ENCODE measurements around the gene RUNX1.
A peak's percentile ranks its signal among the peaks of the same experiment; 100 is the strongest.
"Not testable (repeated sequence)": the region's sequence is repeated elsewhere in the genome, so short reads cannot be mapped to it uniquely, and the experiment has no call there.

The RUNX1 gene

DNA sequence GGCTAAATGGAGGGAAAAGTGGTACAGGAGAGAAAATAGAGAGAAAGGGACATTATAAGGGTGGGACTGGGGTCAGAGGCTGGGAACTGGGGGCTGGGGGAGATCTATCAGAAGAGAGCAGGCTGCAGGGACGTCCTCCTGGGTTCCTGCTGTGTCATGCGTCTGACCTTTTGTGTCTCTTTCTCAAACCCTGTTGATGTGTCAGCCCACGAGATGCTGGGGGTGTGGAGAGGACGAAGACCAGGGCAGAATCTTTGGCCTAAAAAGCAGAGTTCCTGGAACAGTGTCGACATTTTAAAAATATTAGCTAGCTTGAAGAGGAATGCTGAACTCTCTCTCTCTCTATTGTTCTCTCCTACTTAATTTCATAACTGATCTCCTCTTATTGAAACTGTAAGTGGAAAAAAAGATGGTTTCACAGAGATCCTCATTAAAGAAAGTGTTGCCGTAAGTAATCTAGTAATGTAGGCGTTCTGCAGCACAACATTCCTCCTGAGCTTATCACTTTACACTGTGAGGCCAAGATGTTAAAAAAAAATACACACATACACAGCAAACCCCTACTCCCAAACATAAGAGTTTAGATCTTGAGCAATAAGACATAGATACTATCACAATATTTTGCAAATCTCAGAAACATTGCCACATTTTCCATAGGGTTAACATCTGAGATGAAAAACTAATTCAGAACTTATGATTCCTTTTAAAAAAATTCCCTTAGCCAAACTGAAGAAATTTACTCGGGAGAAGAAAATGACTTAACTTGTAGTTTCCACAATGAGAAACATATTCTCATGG lies 52.6 kb downstream of the RUNX1 start:
- no peak for TF ChIP-seq CTCF (IDR thresholded peaks at IDR 0.05; ENCODE audit: unreplicated experiment in 3 of 3)
- Mint-ChIP-seq H3K27ac (peak overlapping the region in 2 of 3 experiments; percentile 1 to 48), H3K36me3 (ENCODE audit: low read depth) (no peaks in the 10 kb centered on the region), H3K27me3 (ENCODE audit: low read depth) (peaks cover 6% of the 10 kb centered on the region), H3K9me3 (no peaks in the 10 kb centered on the region), H3K4me3 (no peak overlapping the region), H3K4me1 (peaks cover 32% of the 10 kb centered on the region)

DNA sequence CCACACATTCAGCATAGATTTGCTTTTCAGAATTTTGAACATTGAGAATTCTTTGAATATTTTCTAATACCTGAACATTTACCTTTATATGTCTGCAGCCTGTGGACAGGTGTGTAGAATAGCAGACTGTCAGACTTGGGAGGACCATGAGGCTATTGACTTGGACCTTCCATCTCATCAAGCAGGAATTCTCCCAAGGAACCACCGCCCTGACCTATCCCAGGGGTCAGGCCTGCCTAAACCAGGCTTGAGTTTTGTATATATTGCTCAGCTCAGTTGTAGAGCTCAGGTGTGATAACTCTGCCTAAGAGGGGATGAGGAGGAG lies 53.2 kb downstream of the RUNX1 start:
- peaks cover 32% of the 10 kb centered on the region for H3K4me1 Mint-ChIP-seq
- TF ChIP-seq CTCF (IDR thresholded peaks at IDR 0.05; ENCODE audit: unreplicated experiment in 3 of 3): no peak
- peaks cover 11% of the 10 kb centered on the region for H3K27me3 Mint-ChIP-seq (ENCODE audit: low read depth)
- no peak overlapping the region for H3K4me3 Mint-ChIP-seq
- peak overlapping the region in 1 of 3 experiments; percentile 48 for H3K27ac Mint-ChIP-seq
- H3K36me3 Mint-ChIP-seq (ENCODE audit: low read depth): no peaks in the 10 kb centered on the region
- H3K9me3 Mint-ChIP-seq: no peaks in the 10 kb centered on the region

DNA sequence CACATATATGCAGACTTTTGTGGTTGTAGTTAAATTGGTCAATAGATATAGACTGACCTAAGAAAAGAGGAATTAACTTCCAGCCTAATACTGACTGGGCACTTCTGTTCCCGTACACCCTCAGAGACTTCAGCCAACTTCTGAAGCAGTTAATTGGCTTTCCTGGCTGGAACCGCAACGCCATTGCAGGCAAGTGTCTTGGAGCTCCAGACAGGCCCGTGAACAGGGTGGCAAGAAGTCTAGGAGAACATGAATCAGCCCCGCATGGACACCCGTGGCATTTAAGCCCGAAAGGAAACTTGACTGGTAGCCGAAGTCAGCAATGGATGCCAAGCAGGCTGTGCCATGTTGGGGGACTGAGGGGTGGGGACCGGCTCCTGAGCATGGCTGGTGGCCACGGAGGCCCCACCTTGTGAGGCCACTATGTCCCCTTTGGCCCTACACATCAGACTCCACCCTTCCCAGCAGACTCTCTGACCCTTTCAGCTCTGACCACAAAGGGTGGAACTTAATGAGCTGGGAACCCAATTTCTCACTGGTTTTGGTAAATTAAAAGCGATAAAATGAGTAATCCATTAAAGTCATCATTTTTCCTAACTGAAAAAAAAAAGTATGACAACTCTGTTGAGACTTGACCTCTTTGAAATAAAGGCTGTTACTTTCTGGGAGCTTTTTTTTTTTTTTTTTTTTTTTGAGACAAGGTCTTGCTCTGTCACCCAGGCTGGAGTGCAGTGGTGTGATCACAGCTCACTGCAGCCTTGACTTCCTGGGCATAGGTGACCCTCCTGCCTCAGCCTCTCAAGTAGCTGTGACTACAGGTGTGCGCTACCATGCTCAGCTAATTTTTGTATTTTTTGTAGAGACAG lies 54.1 kb downstream of the RUNX1 start:
- Mint-ChIP-seq H3K36me3 (ENCODE audit: low read depth) (no peaks in the 10 kb centered on the region), H3K27ac (no peak overlapping the region), H3K9me3 (no peaks in the 10 kb centered on the region), H3K4me3 (no peak overlapping the region), H3K4me1 (peaks cover 32% of the 10 kb centered on the region), H3K27me3 (ENCODE audit: low read depth) (peaks cover 15% of the 10 kb centered on the region)
- TF ChIP-seq CTCF (IDR thresholded peaks at IDR 0.05; ENCODE audit: unreplicated experiment in 3 of 3): no peak

- peaks cover 28% of the 10 kb centered on the region for H3K4me1 Mint-ChIP-seq
- H3K9me3 Mint-ChIP-seq; H3K36me3 Mint-ChIP-seq (ENCODE audit: low read depth): not testable (repeated sequence)
These were observed 55.6 kb downstream of the RUNX1 start for GRCh38 chr21:34993521-34993921.

GRCh38 chr21:34992736-34993398 lies 56.2 kb downstream of the RUNX1 start:
- Mint-ChIP-seq H3K27me3 (ENCODE audit: low read depth) (peaks cover 29% of the 10 kb centered on the region), H3K36me3 (ENCODE audit: low read depth) (no peaks in the 10 kb centered on the region), H3K27ac (peak overlapping the region in 1 of 3 experiments; percentile 5), H3K4me1 (peaks cover 32% of the 10 kb centered on the region), H3K4me3 (no peak overlapping the region), H3K9me3 (no peaks in the 10 kb centered on the region)
- TF ChIP-seq CTCF (IDR thresholded peaks at IDR 0.05; ENCODE audit: unreplicated experiment in 3 of 3): no peak

More at GRCh38 chr21:34993521-34993921, 55.6 kb downstream of the RUNX1 start:
- H3K27ac Mint-ChIP-seq, H3K4me3 Mint-ChIP-seq: not testable (repeated sequence)
- H3K27me3 Mint-ChIP-seq (ENCODE audit: low read depth): peaks cover 23% of the 10 kb centered on the region

GRCh38 chr21:34992180-34992579 lies 56.9 kb downstream of the RUNX1 start:
- Mint-ChIP-seq H3K9me3 (no peaks in the 10 kb centered on the region), H3K4me1 (peaks cover 34% of the 10 kb centered on the region), H3K27ac (no peak overlapping the region), H3K4me3 (no peak overlapping the region), H3K36me3 (ENCODE audit: low read depth) (no peaks in the 10 kb centered on the region), H3K27me3 (ENCODE audit: low read depth) (peaks cover 35% of the 10 kb centered on the region)
- TF ChIP-seq CTCF (IDR thresholded peaks at IDR 0.05; ENCODE audit: unreplicated experiment in 3 of 3): no peak
